GM21367 (cell line): ENCODE results near the gene COL12A1.

ENCODE experiments used
- ATAC-seq: cut with Tn5 transposase; IDR thresholded peaks from one replicate; pipeline ENCODE4 v1.9.1; 2021; ENCODE audit not compliant: unreplicated experiment

COL12A1 gene

DNA sequence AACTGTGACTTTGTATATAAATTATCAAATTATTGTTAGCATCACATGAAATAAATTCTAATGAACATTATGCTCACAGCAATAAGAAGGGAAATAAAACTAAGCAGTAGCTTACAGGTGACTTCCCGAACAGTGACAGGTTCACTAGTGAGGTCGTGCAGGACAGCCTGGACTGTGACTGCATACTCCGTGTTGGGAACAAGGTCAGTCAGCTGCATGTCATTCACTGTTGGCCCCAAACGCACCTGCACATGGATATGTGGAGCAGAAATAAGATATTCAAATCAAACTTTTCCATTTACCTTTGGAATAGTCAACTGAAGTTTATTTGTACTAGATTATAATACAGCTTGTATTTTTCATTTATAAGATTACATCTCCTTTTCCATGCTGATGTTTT lies 60.6 kb downstream of the COL12A1 start:
- ATAC-seq: no peak

GRCh38 chr6:75144386-75144785 lies 61.5 kb downstream of the COL12A1 start:
- no peak for ATAC-seq

GRCh38 chr6:75143191-75143590 lies 62.7 kb downstream of the COL12A1 start:
- ATAC-seq: no peak

- ATAC-seq: no peak
Observed at GRCh38 chr6:75142721-75143120, 63.1 kb downstream of the COL12A1 start.

GRCh38 chr6:75135876-75136275 lies 70.0 kb downstream of the COL12A1 start:
- no peak for ATAC-seq

DNA sequence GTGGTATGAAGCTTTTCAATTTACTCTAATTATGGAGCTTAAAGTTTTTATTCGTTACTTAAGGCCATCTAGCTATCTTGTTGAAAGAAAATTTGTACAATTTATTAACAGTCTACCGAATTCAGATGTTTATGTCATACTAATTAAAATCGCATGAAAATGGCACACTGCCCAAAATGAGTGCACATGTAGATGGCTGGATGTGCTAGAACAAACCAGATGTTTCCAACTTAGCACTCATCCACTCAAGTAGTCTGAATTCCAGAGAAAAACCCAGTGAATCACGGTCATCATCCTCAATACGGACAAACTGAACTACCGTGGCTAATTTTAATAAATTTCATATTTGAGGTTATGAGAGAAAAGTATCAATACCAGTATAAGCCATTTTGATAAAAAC lies 70.4 kb downstream of the COL12A1 start:
- no peak for ATAC-seq

DNA sequence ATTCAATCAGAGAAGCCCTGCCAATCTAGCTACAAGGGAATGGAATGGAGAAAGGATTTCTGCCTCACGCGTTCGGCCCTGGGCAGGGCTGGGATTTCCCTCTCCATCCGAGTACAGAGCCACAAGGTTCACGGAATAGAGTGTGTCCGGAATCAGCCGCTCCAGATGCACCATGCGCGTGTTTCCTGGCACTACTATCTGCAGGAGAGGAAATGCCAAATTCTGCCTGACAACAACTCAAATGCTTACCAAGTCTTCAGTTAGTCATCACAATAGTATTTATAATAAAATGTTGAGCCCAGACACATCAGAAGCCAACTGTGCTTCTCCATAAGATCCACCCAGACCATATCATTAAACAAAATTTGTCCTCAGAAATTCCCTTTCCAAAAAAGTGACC lies 75.1 kb downstream of the COL12A1 start:
- no peak for ATAC-seq

GRCh38 chr6:75128878-75129570 lies 76.8 kb downstream of the COL12A1 start:
- ATAC-seq: no peak

GRCh38 chr6:75126518-75126917 lies 79.3 kb downstream of the COL12A1 start:
- ATAC-seq: no peak

DNA sequence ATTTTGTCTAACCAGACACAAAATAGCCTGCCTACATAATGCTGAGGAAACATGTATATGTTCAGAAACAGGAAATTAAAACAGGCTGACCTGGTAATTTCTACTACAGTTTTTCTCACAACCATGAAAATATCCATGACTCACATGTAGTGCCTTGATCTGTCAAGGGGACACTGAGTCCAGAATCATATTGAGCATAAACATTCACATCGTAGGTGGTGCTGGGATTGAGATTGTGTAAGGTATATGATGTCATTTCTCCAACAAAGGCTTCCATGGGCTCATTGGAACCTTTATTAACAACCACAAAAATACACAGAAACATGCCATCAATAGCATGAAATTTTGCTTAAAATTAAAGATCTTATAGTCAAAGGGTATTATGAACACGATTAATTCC lies 80.9 kb downstream of the COL12A1 start:
- no peak for ATAC-seq

DNA sequence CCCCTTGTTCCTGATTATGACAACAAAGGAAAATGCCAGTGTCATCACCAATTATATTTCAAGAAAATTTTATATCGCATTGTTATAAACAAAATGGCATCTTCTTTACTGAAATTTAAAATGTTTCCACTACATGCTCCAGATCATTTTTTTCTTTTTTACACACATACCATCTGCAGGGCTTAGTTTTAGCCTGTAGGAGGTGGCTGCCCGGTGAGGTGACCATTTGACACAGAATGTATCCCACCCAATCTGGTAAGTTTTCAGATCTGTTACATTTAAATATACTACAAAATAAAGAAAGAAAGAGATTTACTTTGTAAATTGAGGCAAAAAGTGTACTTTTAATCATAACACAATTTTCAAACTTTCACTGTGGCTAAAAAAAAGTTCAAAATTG lies 81.8 kb downstream of the COL12A1 start:
- ATAC-seq: no peak

GRCh38 chr6:75118925-75119515 lies 86.8 kb downstream of the COL12A1 start:
- no peak for ATAC-seq

- ATAC-seq: no peak
Observed at GRCh38 chr6:75117701-75118100, 88.2 kb downstream of the COL12A1 start.

- ATAC-seq: no peak
Observed at GRCh38 chr6:75116946-75117345, 88.9 kb downstream of the COL12A1 start.

DNA sequence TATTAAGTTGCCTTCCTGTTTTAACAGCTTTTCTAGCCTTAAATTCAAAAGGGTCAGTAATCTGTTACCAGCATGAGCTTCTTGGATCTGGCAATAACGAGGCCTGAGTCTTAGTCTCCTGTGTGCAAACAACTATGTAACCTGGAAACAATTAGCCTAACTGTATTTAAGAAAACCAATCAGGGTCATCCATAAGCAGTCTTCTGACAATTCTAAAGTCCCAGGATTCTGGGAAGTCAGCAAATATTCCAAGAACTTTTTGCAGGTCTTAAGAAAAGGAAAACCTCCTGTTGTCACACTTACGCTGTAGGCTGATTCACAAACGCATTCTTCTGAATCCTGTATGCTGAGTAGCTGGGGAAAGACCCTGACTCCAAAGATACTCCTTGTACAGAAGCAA lies 90.4 kb downstream of the COL12A1 start:
- ATAC-seq: no peak

DNA sequence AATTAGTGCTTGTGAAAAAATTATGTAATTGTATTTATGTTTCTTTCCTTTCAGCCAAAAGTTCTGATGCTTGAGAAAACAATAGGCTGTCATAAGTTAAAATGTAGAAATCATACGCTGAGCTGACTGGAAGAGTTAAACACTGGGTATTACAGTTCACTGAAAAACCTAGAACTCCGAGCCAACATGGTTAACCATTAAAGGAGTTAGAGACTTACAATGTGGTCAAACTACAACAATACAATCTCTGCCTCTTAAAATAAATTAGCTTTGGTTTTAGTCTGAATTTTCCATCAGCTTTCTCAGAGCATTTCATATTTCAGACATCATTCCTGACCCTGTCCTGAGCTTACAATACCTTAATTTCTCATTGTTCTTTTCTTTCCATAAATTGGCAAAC lies 91.0 kb downstream of the COL12A1 start:
- ATAC-seq: no peak

DNA sequence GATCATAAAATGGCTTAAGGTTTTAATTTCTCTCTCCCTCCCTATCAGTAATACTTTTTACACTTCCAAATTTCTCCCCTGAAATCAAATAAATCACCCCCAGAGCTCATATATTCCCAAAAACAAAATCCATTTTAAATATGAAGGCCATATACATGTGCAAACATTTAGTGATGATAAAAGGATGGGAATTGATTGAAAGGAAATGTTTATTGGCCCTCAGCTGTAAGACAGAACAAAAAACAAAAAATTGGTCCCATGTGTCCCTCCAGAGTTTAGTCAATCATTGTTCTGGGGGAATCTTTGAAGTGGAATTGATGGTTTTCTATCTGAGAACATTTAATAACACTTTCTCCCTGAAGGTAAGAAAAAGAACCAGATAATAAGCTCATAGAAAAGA lies 91.7 kb downstream of the COL12A1 start:
- ATAC-seq: no peak

DNA sequence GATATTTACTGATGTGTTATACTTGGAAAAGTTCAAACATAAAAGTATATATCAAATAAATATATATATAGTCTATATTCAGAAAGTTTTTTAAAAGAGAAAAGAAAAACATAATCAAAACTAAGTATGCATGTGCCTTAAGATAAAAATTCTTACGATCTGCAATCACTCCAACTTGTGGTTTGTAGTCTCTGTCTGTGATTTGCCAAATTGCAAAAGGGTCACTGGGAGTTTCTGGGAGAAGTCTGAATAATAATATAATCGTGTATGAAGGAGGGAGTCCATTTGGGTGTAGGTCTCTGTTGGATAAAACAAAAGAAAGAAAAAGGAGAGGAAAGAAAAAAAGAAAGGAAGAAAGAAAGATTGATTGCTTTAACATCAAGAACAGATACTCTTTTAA lies 92.4 kb downstream of the COL12A1 start:
- ATAC-seq: no peak

GRCh38 chr6:75109765-75110164 lies 96.1 kb downstream of the COL12A1 start:
- ATAC-seq: no peak

DNA sequence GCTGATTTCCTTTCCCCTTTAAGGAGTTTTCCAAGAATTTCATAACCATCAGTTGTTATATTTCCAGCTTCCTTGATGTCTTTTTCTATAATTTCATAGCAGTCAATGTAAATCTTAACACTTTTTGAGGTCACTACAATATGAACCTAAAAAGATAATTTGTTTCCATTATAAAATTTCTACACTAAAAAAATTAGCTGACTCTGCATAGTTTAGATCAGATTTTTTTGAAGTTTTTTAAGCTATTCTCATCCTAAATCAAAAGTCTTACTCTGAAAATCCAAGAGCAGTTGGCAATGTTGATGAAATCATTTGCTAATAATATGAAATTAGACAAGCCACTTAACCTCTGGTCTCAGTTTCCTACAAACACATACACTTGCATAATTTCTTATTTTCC lies 96.8 kb downstream of the COL12A1 start:
- ATAC-seq: no peak

GRCh38 chr6:75108333-75108974 lies 97.4 kb downstream of the COL12A1 start:
- no peak for ATAC-seq

DNA sequence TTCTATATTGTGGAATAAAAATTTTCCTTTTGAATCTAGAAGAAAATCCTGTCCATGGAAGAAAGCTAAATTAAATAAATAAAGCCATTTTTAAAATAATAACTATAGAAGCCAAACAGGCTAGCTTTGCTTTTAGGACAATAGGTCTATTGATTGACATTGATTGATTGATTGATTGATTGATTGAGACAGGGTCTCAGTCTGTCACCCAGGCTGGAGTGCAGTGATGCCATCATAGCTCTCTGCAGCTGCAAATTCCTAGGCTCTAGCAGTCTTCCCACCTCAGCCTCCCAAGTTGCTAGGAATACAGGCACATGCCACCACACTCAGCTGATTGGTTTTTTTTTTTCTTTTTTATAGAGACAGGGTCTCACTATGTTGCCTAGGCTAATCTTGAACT lies 97.9 kb downstream of the COL12A1 start:
- no peak for ATAC-seq

DNA sequence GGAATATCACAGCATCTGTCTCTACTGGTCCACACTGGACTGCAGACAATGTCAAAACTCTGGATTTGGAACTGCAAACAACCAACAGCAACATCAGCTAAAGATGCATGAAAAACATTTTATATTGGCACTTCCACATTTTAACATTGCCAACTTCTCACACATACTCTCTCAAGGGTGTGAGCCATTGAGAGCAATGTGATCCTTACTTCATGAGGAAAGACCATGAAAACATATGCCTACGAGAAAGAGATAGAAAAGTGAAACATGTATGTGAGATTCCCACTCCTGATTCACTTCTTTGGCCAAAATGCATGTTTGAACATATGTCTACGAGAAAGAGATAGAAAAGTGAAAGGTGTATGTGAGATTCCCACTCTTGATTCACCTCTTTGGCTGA lies 99.4 kb downstream of the COL12A1 start:
- ATAC-seq: no peak
